GM23248 (cell line): Measurements from ENCODE around the gene EPN3. TPM values are rescaled to one million over a fixed set of nuclear protein-coding genes. Genes with fewer than 3 reads are reported as not detected.

Experiments used
- DNase-seq: peaks from one replicate; pipeline ENCODE4 v3.0.0-alpha.2; 2015
- H2AFZ ChIP-seq: fragments of 200-600 bp; sonication (generic); 2 replicates; pipeline ENCODE4 v1.6.1; 2016; ENCODE audit warnings: antibody characterized with exemption
- H3F3A ChIP-seq: fragments of 200-600 bp; sonication (generic); 2 replicates; pipeline ENCODE4 v1.6.1; 2016; ENCODE audit warnings: mild to moderate bottlenecking, antibody characterized with exemption, mixed run types; ENCODE audit not compliant: insufficient read depth
- H3K27ac ChIP-seq: fragments of 200-600 bp; sonication (generic); 2 replicates; pipeline ENCODE4 v1.5.1; 2016; ENCODE audit warnings: mild to moderate bottlenecking
- H3K27me3 ChIP-seq: fragments of 200-600 bp; sonication (generic); replicated peaks from 2 replicates; pipeline ENCODE4 v1.6.1; 2016; ENCODE audit warnings: mild to moderate bottlenecking; ENCODE audit not compliant: insufficient read depth
- H3K36me3 ChIP-seq: fragments of 200-600 bp; sonication (generic); 2 replicates; pipeline ENCODE4 v1.6.1; 2016; ENCODE audit warnings: low read depth, mild to moderate bottlenecking
- H3K4me1 ChIP-seq: fragments of 200-600 bp; sonication (generic); 2 replicates; pipeline ENCODE4 v1.6.1; 2016; ENCODE audit warnings: mild to moderate bottlenecking; ENCODE audit not compliant: insufficient read depth
- H3K4me2 ChIP-seq: fragments of 200-600 bp; sonication (generic); one replicate; pipeline ENCODE4 v1.6.1; 2016; ENCODE audit warnings: mild to moderate bottlenecking; ENCODE audit not compliant: unreplicated experiment
- H3K4me3 ChIP-seq: fragments of 200-600 bp; sonication (generic); 2 replicates; pipeline ENCODE4 v1.5.1; 2016; ENCODE audit warnings: mild to moderate bottlenecking
- H3K79me2 ChIP-seq: fragments of 200-600 bp; sonication (generic); 2 replicates; pipeline ENCODE4 v1.6.1; 2016; ENCODE audit warnings: mild to moderate bottlenecking; ENCODE audit not compliant: insufficient read depth
- H3K9ac ChIP-seq: fragments of 200-600 bp; sonication (generic); 2 replicates; pipeline ENCODE4 v1.6.1; 2016; ENCODE audit warnings: mild to moderate bottlenecking
- H3K9me2 ChIP-seq: fragments of 200-600 bp; sonication (generic); 2 replicates; pipeline ENCODE4 v1.6.1; 2016; ENCODE audit warnings: mixed run types, mild to moderate bottlenecking, moderate library complexity; ENCODE audit not compliant: insufficient read depth
- H3K9me3 ChIP-seq: fragments of 200-600 bp; sonication (generic); one replicate; pipeline ENCODE4 v1.6.1; 2017; ENCODE audit warnings: low read depth
- H4K20me1 ChIP-seq: fragments of 200-600 bp; sonication (generic); 2 replicates; pipeline ENCODE4 v1.6.0; 2016; ENCODE audit not compliant: insufficient read depth
- EZH2 ChIP-seq: fragments of 200-600 bp; sonication (generic); IDR thresholded peaks from 2 replicates; pipeline ENCODE4 v1.6.1; 2018; ENCODE audit warnings: antibody characterized with exemption, mild to moderate bottlenecking; ENCODE audit not compliant: insufficient read depth, poor library complexity, severe bottlenecking
- EZH2phosphoT487 ChIP-seq: fragments of 200-600 bp; sonication (generic); IDR thresholded peaks from 2 replicates; pipeline ENCODE4 v1.6.1; 2018; ENCODE audit warnings: antibody characterized with exemption, moderate library complexity, mild to moderate bottlenecking, low read depth; ENCODE audit not compliant: insufficient read depth
- WGBS, 2 experiments: methylation state at CpG; one replicate each; pipeline ENCODE4 v1.1.6; 2015 to 2017; ENCODE audit warnings: low lambda C conversion rate in 2 of 2, low coverage in 1 of 2; ENCODE audit errors: missing lambda C conversion rate in 2 of 2; 5-methylcytosine and 5-hydroxymethylcytosine counted together
- in situ Hi-C: fragments of 300-500 bp; cut with MboI; formaldehyde crosslinking; loops from 2 replicates; pipeline ENCODE4 v1.15.0; 2020
- polyA plus RNA-seq: library from polyadenylated mRNA; unstranded; fragments of >200 nt; fragmentation: Nextera tagmentation; extraction: Ambion mirVana; gene quantifications from 2 replicates; pipeline ENCODE4 v1.2.1, GENCODE V29; 2016
- total RNA-seq: library from RNA; depleted of rRNA; stranded (reverse); fragments of >200 nt; shearing (Covaris generic); gene quantifications from 2 replicates; pipeline ENCODE4 v1.2.3, GENCODE V29; 2014

EPN3 gene
- total and polyA plus RNA-seq, 2 experiments from 2014 or later: not detected

DNA sequence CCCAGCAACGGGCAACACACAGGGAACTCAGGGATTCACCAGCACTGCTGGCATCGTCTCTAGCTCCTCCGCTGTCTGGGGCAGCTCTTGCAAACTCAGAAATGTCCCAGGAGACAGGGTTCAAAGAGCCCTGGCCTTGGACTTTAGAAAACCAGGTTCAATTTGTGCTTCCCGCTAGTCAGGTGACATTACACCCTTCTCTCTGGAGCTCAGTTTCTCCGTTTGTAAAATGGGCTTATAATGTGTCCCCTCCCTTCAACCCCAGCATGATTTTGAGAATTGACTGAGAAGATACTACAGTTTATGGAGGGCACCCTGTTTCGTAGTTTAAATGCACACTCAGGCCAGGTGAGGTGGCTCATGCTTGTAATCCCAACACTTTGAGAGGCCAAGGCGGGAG is 26.2 kb upstream of the EPN3 start:
- H3K9me2 ChIP-seq: no peaks in the 10 kb centered on the region
- H3K9ac ChIP-seq: no peak overlapping the region
- no peak overlapping the region for H2AFZ ChIP-seq
- WGBS, 2 experiments: 83 to 86% methylated on average over 7 of the region's 7 CpGs
- TF ChIP-seq EZH2phosphoT487 (no peak), EZH2 (no peak)
- no peaks in the 10 kb centered on the region for H3K79me2 ChIP-seq
- H3K27ac ChIP-seq: no peak overlapping the region
- DNase-seq: no peak
- in situ Hi-C loops: loop anchor here (25.0 kb wide), 1 partner anchor 456 kb away; no protein-coding TSS in a partner anchor
- H3K36me3 ChIP-seq: no peaks in the 10 kb centered on the region
- no peaks in the 10 kb centered on the region for H3K27me3 ChIP-seq
- H3K4me2 ChIP-seq: no peak overlapping the region
- H3K4me1 ChIP-seq: no peaks in the 10 kb centered on the region
- H3K4me3 ChIP-seq: no peak overlapping the region
- no peaks in the 10 kb centered on the region for H3F3A ChIP-seq
- no peaks in the 10 kb centered on the region for H3K9me3 ChIP-seq
- H4K20me1 ChIP-seq: no peaks in the 10 kb centered on the region

DNA sequence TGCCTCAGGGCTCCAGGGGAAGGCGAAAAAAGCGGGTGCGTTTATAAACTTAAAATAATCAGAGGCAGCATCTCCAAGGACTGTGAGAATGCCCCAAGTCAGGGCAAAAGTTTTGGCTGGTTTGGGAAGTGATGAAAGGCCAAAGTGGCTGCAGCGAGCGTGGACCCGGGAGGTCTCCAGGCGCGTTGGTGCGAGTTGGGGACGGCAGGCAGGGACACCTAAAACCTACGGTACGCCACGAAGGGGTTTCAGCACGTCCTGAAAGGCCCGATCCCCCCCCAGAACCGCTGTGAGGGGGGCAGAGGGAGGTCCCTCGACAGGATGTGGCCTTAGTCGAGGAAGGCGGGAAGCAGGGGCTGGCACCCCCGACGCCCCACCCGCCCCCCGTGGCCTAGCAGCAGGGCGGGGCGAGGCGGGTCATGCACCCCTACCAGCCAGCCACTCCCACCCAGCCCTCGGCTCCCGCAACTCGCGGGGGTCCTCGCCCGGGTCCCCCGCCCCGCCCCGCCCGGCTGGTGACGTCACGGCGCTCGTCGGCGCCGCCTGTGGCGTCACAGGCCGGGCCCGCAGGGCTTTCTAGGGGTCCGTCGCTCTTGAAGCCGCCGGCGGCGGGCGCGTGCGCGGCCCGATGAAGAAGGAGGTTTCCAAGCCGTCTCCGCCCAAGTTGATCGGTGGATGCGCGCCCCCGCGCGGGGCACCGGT is 24.5 kb upstream of the EPN3 start, which contains the start of gene MYCBPAP:
Gene MYCBPAP (plus strand): TSS at position 569 of the 702 bp plus-strand sequence. CDS start 236 bp downstream, outside the sequence.
- in situ Hi-C loops: loop anchor here (25.0 kb wide), 1 partner anchor 454 kb away; no protein-coding TSS in a partner anchor
- Histone ChIP-seq H3K27ac (peak within 1 kb of the TSS; percentile 40), H3K9me2 (no peaks in the 10 kb centered on the region), H2AFZ (peak within 1 kb of the TSS; percentile 97), H3K79me2 (no peaks in the 10 kb centered on the region), H3K36me3 (no peaks in the 10 kb centered on the region), H3K4me3 (peak within 1 kb of the TSS; percentile 69), H3K4me2 (peak within 1 kb of the TSS; percentile 90), H4K20me1 (no peaks in the 10 kb centered on the region), H3F3A (no peaks in the 10 kb centered on the region), H3K27me3 (no peaks in the 10 kb centered on the region), H3K9ac (peak within 1 kb of the TSS; percentile 79), H3K9me3 (no peaks in the 10 kb centered on the region), H3K4me1 (no peaks in the 10 kb centered on the region)
- peak; percentile 91 for DNase-seq
- TF ChIP-seq EZH2phosphoT487 (no peak), EZH2 (no peak)
- WGBS, 2 experiments: 2 to 3% methylated on average over 37 to 56 of the region's 66 CpGs

DNA sequence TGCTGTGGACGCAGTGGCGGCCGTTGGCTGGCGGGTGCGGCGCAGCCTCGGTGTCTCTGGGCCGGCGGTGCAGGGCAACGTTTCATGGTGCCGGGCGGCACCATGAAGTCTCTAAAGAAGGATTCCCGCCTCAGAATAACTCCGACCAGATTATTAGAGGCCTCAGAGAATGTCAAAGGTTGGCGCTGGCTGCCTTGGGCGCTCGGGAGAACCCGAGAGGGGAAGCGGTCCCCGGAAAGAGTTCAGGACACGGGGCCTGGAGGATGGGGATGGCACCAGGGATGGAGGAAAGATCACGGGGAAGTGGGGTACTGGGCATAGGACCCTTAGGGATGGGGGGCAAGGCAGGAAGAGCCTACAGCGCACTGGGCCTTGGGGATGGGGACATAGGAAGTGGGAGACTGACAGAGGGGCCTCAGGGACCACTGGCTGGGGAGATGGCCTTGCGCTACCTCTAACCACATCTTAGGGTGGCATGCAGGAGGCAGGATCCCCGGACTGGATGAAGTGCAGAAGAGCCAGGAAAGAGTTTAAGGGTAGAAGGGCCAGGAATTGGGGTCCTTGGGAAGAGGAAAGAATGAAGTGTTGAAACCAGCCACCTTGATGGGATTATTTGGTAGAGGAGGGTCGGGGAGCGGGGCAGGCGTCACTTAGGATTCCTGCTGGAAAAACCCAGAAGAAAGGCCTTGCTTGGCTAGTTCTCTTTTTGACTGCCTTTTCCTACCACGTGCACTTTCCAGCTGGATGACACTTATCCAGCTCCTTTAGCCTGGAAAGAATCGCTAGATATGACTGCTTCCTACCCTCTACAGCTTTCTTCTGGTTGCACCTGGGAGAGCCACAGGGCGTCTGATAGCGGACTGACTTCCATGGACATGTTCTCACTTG is 23.7 kb upstream of the EPN3 start:
- Histone ChIP-seq H3K4me3 (peak overlapping the region; percentile 69), H3K9me2 (no peaks in the 10 kb centered on the region), H3K4me2 (peak overlapping the region; percentile 90), H3K4me1 (no peaks in the 10 kb centered on the region), H3K36me3 (no peaks in the 10 kb centered on the region), H3F3A (no peaks in the 10 kb centered on the region), H3K27me3 (no peaks in the 10 kb centered on the region), H3K79me2 (no peaks in the 10 kb centered on the region), H4K20me1 (no peaks in the 10 kb centered on the region), H3K27ac (peak overlapping the region; percentile 29), H3K9me3 (no peaks in the 10 kb centered on the region), H3K9ac (peak overlapping the region; percentile 79), H2AFZ (peak overlapping the region; percentile 97)
- in situ Hi-C loops: loop anchor here (25.0 kb wide), 1 partner anchor 453 kb away; no protein-coding TSS in a partner anchor
- DNase-seq: peak; percentile 51
- WGBS, 2 experiments: 15 to 16% methylated on average over 32 of the region's 32 CpGs
- no peak for TF ChIP-seq EZH2phosphoT487
- no peak for TF ChIP-seq EZH2

DNA sequence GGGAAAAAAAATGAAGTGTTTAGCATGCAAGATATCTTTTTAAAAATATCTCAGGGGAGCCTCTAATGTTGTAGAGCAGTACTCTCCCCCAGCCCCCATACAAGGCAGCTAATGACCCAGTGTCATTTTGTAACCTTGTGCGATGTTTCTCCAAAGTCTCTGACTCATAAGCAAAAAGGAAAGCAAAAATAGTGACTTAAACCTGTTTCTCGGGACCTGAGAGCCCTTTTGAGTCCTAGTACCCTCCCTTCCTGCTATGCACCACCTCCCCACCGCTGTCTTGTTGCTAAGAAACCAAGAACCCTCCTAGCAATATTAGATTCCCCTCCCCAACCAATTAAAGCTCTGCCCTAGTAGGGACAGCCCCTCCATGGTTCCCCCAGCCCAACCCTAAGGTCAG is 21.5 kb upstream of the EPN3 start:
- Histone ChIP-seq H3K9me3 (no peaks in the 10 kb centered on the region), H3K4me2 (no peak overlapping the region), H3K4me3 (no peak overlapping the region), H3K27ac (no peak overlapping the region), H3K9ac (no peak overlapping the region), H3K9me2 (no peaks in the 10 kb centered on the region), H3F3A (no peaks in the 10 kb centered on the region), H3K27me3 (no peaks in the 10 kb centered on the region), H3K4me1 (peaks cover 11% of the 10 kb centered on the region; the same call in 1 of the 2 replicates), H3K79me2 (no peaks in the 10 kb centered on the region), H2AFZ (no peak overlapping the region), H3K36me3 (no peaks in the 10 kb centered on the region), H4K20me1 (no peaks in the 10 kb centered on the region)
- no peak for TF ChIP-seq EZH2phosphoT487
- TF ChIP-seq EZH2: no peak
- DNase-seq: peak; percentile 42
- in situ Hi-C loops: loop anchor here (25.0 kb wide), 1 partner anchor 451 kb away; no protein-coding TSS in a partner anchor
- WGBS, 2 experiments: 28 to 46% methylated on average over 3 of the region's 3 CpGs
